ENCODE results near the gene SCRN2.

- TF ChIP-seq, protein P1, sequence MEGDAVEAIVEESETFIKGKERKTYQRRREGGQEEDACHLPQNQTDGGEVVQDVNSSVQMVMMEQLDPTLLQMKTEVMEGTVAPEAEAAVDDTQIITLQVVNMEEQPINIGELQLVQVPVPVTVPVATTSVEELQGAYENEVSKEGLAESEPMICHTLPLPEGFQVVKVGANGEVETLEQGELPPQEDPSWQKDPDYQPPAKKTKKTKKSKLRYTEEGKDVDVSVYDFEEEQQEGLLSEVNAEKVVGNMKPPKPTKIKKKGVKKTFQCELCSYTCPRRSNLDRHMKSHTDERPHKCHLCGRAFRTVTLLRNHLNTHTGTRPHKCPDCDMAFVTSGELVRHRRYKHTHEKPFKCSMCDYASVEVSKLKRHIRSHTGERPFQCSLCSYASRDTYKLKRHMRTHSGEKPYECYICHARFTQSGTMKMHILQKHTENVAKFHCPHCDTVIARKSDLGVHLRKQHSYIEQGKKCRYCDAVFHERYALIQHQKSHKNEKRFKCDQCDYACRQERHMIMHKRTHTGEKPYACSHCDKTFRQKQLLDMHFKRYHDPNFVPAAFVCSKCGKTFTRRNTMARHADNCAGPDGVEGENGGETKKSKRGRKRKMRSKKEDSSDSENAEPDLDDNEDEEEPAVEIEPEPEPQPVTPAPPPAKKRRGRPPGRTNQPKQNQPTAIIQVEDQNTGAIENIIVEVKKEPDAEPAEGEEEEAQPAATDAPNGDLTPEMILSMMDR (IDR thresholded peaks at IDR 0.05; ENCODE audit: control extremely low read depth in 1 of 3, insufficient read depth in 1 of 3, low read depth in 1 of 3, low read length in 3 of 3), result no peak
- TF ChIP-seq, protein P2, sequence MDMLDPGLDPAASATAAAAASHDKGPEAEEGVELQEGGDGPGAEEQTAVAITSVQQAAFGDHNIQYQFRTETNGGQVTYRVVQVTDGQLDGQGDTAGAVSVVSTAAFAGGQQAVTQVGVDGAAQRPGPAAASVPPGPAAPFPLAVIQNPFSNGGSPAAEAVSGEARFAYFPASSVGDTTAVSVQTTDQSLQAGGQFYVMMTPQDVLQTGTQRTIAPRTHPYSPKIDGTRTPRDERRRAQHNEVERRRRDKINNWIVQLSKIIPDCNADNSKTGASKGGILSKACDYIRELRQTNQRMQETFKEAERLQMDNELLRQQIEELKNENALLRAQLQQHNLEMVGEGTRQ (IDR thresholded peaks at IDR 0.05; ENCODE audit: low read length), result no peak
- TF ChIP-seq SP1 (IDR thresholded peaks at IDR 0.05; ENCODE audit: low read depth, low read length), result no peak
- no peak for TF ChIP-seq POU5F1 (IDR thresholded peaks at IDR 0.05; ENCODE audit: low read depth, low read length)
- no peak for TF ChIP-seq E2F6 (IDR thresholded peaks at IDR 0.05)
- TF ChIP-seq KDM5A (IDR thresholded peaks at IDR 0.05; ENCODE audit: low read length), result no peak
- no peak for TF ChIP-seq POLR2A (IDR thresholded peaks at IDR 0.05; ENCODE audit: control extremely low read depth in 1 of 2, low read depth in 2 of 2, low read length in 2 of 2)
- TF ChIP-seq CEBPB (IDR thresholded peaks at IDR 0.05; ENCODE audit: low read depth, low read length), result no peak
- TF ChIP-seq YY1 (IDR thresholded peaks at IDR 0.05; ENCODE audit: low read depth, low read length), result no peak
- TF ChIP-seq EP300 (IDR thresholded peaks at IDR 0.05; ENCODE audit: borderline replicate concordance in 1 of 2, low read depth in 2 of 2, low read length in 2 of 2), result no peak
Measured at GRCh38 chr17:47844227-47844626, 3.2 kb upstream of the SCRN2 start.

All from H1 (cell line).